Measurements from ENCODE around the gene HVCN1.
"Not testable (repeated sequence)": the region's sequence is repeated elsewhere in the genome, so short reads cannot be mapped to it uniquely, and the experiment has no call there.

The HVCN1 gene

GRCh38 chr12:110627500-110628195 lies 61.3 kb downstream of the HVCN1 start:
- Histone ChIP-seq H3K4me3 (ENCODE audit: insufficient read depth, low read depth, low read length) (no peak overlapping the region), H3K27ac (ENCODE audit: insufficient read depth, low read depth, low read length, poor library complexity, severe bottlenecking) (no peak overlapping the region), H3K4me1 (ENCODE audit: control insufficient read depth, insufficient read depth, low read length) (no peaks in the 10 kb centered on the region), H3K36me3 (ENCODE audit: control insufficient read depth, insufficient read depth, low read length) (peaks cover 10% of the 10 kb centered on the region), H3K27me3 (ENCODE audit: control insufficient read depth, insufficient read depth, low read length, poor library complexity, severe bottlenecking) (no peaks in the 10 kb centered on the region), H3K9me3 (ENCODE audit: control insufficient read depth, low read length) (no peaks in the 10 kb centered on the region)
- 90 to 91% methylated on average over 5 of the region's 8 CpGs for WGBS, 2 experiments

- Histone ChIP-seq H3K27me3 (ENCODE audit: control insufficient read depth, insufficient read depth, low read length, poor library complexity, severe bottlenecking) (no peaks in the 10 kb centered on the region), H3K9me3 (ENCODE audit: control insufficient read depth, low read length) (no peaks in the 10 kb centered on the region), H3K27ac (ENCODE audit: insufficient read depth, low read depth, low read length, poor library complexity, severe bottlenecking) (no peak overlapping the region), H3K36me3 (ENCODE audit: control insufficient read depth, insufficient read depth, low read length) (peaks cover 4% of the 10 kb centered on the region), H3K4me3 (ENCODE audit: insufficient read depth, low read depth, low read length) (no peak overlapping the region), H3K4me1 (ENCODE audit: control insufficient read depth, insufficient read depth, low read length) (no peaks in the 10 kb centered on the region)
- 97 to 99% methylated on average over 3 of the region's 3 CpGs for WGBS, 2 experiments
These were observed 66.3 kb downstream of the HVCN1 start for GRCh38 chr12:110622582-110622981.

GRCh38 chr12:110619534-110619953 lies 69.4 kb downstream of the HVCN1 start:
- no peak overlapping the region for H3K4me3 ChIP-seq (ENCODE audit: insufficient read depth, low read depth, low read length)
- 68 to 75% methylated on average over 4 of the region's 4 CpGs for WGBS, 2 experiments
- peaks cover 4% of the 10 kb centered on the region for H3K36me3 ChIP-seq (ENCODE audit: control insufficient read depth, insufficient read depth, low read length)
- H3K4me1 ChIP-seq (ENCODE audit: control insufficient read depth, insufficient read depth, low read length) = peaks cover 2% of the 10 kb centered on the region
- H3K27ac ChIP-seq (ENCODE audit: insufficient read depth, low read depth, low read length, poor library complexity, severe bottlenecking) = no peak overlapping the region
- no peaks in the 10 kb centered on the region for H3K9me3 ChIP-seq (ENCODE audit: control insufficient read depth, low read length)
- H3K27me3 ChIP-seq (ENCODE audit: control insufficient read depth, insufficient read depth, low read length, poor library complexity, severe bottlenecking) = no peaks in the 10 kb centered on the region

- Histone ChIP-seq H3K4me1 (ENCODE audit: control insufficient read depth, insufficient read depth, low read length) (peaks cover 3% of the 10 kb centered on the region), H3K4me3 (ENCODE audit: insufficient read depth, low read depth, low read length) (no peak overlapping the region), H3K27me3 (ENCODE audit: control insufficient read depth, insufficient read depth, low read length, poor library complexity, severe bottlenecking) (no peaks in the 10 kb centered on the region), H3K36me3 (ENCODE audit: control insufficient read depth, insufficient read depth, low read length) (no peaks in the 10 kb centered on the region), H3K27ac (ENCODE audit: insufficient read depth, low read depth, low read length, poor library complexity, severe bottlenecking) (no peak overlapping the region), H3K9me3 (ENCODE audit: control insufficient read depth, low read length) (no peaks in the 10 kb centered on the region)
- WGBS, 2 experiments = 91 to 97% methylated on average over 5 of the region's 5 CpGs
These were observed 72.3 kb downstream of the HVCN1 start for GRCh38 chr12:110616471-110617115.

DNA sequence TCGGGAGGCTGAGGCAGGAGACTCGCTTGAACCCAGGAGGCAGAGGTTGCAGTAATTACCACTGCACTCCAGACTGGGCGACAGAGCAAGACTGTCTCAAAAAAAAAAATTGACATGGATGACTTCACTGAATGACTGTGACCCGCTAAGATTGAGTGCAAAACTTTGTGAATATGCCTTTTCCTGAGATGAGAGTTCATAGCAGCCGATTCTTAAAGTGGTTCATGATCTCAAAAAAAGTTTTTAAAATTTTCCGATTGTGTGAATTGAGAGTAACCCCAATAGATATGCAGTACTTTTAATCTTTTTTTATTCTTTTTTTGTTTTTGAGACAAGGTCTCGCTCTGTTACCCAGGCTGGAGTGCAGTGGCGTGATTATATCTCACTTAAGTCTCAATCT lies 73.7 kb downstream of the HVCN1 start:
- H3K27me3 ChIP-seq (ENCODE audit: control insufficient read depth, insufficient read depth, low read length, poor library complexity, severe bottlenecking) = no peaks in the 10 kb centered on the region
- no peaks in the 10 kb centered on the region for H3K36me3 ChIP-seq (ENCODE audit: control insufficient read depth, insufficient read depth, low read length)
- no peak overlapping the region for H3K4me3 ChIP-seq (ENCODE audit: insufficient read depth, low read depth, low read length)
- 88 to 94% methylated on average over 8 of the region's 8 CpGs for WGBS, 2 experiments
- peaks cover 3% of the 10 kb centered on the region for H3K4me1 ChIP-seq (ENCODE audit: control insufficient read depth, insufficient read depth, low read length)
- no peaks in the 10 kb centered on the region for H3K9me3 ChIP-seq (ENCODE audit: control insufficient read depth, low read length)
- H3K27ac ChIP-seq (ENCODE audit: insufficient read depth, low read depth, low read length, poor library complexity, severe bottlenecking) = no peak overlapping the region

DNA sequence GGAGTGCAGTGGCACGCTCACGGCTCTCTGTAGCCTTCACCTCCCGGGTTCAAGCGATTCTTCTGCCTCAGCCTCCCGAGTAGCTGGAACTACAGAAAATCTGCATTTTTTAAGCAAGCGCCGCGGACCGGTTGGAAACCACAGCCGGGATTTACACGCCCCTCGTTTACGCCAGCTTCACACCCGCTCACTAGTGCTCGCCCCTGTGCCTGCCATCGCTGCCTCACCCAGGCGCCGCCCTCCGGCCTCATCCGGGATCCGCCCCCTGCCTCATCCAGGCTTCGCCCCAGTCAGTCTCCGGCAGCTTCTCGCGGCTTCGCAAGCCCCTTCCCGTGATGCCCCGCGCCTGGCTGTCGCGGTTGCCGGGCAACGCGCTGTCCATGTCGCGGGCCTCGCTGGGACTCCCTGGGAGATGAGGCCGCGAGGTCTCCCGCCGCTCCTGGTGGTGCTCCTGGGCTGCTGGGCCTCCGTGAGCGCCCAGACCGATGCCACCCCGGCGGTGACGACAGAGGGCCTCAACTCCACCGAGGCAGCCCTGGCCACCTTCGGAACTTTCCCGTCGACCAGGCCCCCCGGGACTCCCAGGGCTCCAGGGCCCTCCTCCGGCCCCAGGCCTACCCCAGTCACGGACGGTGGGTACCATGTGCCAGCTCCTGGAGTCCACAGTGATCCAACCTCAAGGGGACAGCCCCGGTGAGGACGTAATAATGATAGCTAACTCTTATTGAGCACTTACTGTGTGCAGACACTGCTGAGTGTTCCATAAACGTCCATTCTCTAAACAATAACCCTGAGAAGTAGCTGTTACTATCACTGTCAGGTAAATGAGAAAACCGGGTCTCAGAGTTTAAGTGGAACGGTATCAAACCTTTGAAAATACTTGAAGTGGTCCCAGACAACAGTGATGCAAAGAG lies 74.9 kb downstream of the HVCN1 start, which contains the start of gene TCTN1:
Gene TCTN1, plus strand, starts transcription at position 359 of the 914 bp plus-strand sequence. Its CDS starts 54 bp downstream, at position 413.
- H3K27me3 ChIP-seq (ENCODE audit: control insufficient read depth, insufficient read depth, low read length, poor library complexity, severe bottlenecking) = no peaks in the 10 kb centered on the region
- no peaks in the 10 kb centered on the region for H3K9me3 ChIP-seq (ENCODE audit: control insufficient read depth, low read length)
- no peak within 1 kb of the TSS for H3K27ac ChIP-seq (ENCODE audit: insufficient read depth, low read depth, low read length, poor library complexity, severe bottlenecking)
- no peaks in the 10 kb centered on the region for H3K36me3 ChIP-seq (ENCODE audit: control insufficient read depth, insufficient read depth, low read length)
- H3K4me3 ChIP-seq (ENCODE audit: insufficient read depth, low read depth, low read length) = peak within 1 kb of the TSS; percentile 71
- H3K4me1 ChIP-seq (ENCODE audit: control insufficient read depth, insufficient read depth, low read length) = peaks cover 3% of the 10 kb centered on the region
- 4 to 6% methylated on average over 60 of the region's 60 CpGs for WGBS, 2 experiments

GRCh38 chr12:110613071-110613770 lies 75.7 kb downstream of the HVCN1 start:
- no peak overlapping the region for H3K27ac ChIP-seq (ENCODE audit: insufficient read depth, low read depth, low read length, poor library complexity, severe bottlenecking)
- peaks cover 3% of the 10 kb centered on the region for H3K4me1 ChIP-seq (ENCODE audit: control insufficient read depth, insufficient read depth, low read length)
- no peaks in the 10 kb centered on the region for H3K36me3 ChIP-seq (ENCODE audit: control insufficient read depth, insufficient read depth, low read length)
- 81% methylated on average over 19 to 20 of the region's 23 CpGs for WGBS, 2 experiments
- no peaks in the 10 kb centered on the region for H3K9me3 ChIP-seq (ENCODE audit: control insufficient read depth, low read length)
- H3K27me3 ChIP-seq (ENCODE audit: control insufficient read depth, insufficient read depth, low read length, poor library complexity, severe bottlenecking) = no peaks in the 10 kb centered on the region
- H3K4me3 ChIP-seq (ENCODE audit: insufficient read depth, low read depth, low read length) = peak overlapping the region; percentile 71

DNA sequence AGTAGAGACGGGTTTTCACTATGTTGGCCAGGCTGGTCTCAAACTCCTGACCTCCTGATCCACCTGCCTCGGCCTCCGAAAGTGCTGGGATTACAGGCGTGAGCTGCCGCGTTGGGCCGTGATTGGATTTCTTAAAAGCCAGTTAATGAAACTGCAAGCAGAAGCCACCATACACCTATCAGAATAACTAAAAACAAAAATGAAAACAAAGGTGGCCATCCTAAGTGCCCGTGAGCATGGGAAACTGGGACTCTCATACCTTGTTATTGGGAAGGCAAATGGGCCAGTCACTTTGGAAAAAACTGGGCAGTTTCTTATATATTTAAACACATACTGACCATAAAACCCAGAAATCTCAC lies 82.7 kb downstream of the HVCN1 start:
- Histone ChIP-seq H3K4me1 (ENCODE audit: control insufficient read depth, insufficient read depth, low read length) (no peaks in the 10 kb centered on the region), H3K27me3 (ENCODE audit: control insufficient read depth, insufficient read depth, low read length, poor library complexity, severe bottlenecking) (no peaks in the 10 kb centered on the region), H3K4me3 (ENCODE audit: insufficient read depth, low read depth, low read length) (no peak overlapping the region), H3K27ac (ENCODE audit: insufficient read depth, low read depth, low read length, poor library complexity, severe bottlenecking) (no peak overlapping the region), H3K9me3 (ENCODE audit: control insufficient read depth, low read length) (no peaks in the 10 kb centered on the region), H3K36me3 (ENCODE audit: control insufficient read depth, insufficient read depth, low read length) (no peaks in the 10 kb centered on the region)
- WGBS, 2 experiments = 95% methylated on average over 8 of the region's 8 CpGs

GRCh38 chr12:110602085-110602814 lies 86.7 kb downstream of the HVCN1 start:
- H3K9me3 ChIP-seq (ENCODE audit: control insufficient read depth, low read length); H3K27ac ChIP-seq (ENCODE audit: insufficient read depth, low read depth, low read length, poor library complexity, severe bottlenecking); H3K27me3 ChIP-seq (ENCODE audit: control insufficient read depth, insufficient read depth, low read length, poor library complexity, severe bottlenecking); H3K36me3 ChIP-seq (ENCODE audit: control insufficient read depth, insufficient read depth, low read length); H3K4me3 ChIP-seq (ENCODE audit: insufficient read depth, low read depth, low read length); H3K4me1 ChIP-seq (ENCODE audit: control insufficient read depth, insufficient read depth, low read length): not testable (repeated sequence)
- WGBS, 2 experiments = 70 to 73% methylated on average over 14 of the region's 14 CpGs
